Uterus (tissue), 2 donors: ENCODE measurements around the gene PHC3.

Experiments
- POLR2A ChIP-seq, 2 donors: fragments of 450-650 bp; IDR thresholded peaks; one replicate each; pipeline ENCODE4 v1.6.1; 2016; ENCODE audit warnings: antibody characterized with exemption in 2 of 2, mild to moderate bottlenecking in 1 of 2, moderate library complexity in 1 of 2
- TF ChIP-seq, protein P1 (sequence below), 4 experiments: fragments of 200-600 bp in 2 of 4; fragments of 450-650 bp in 2 of 4; sonication (generic) in 2 of 4; IDR thresholded peaks; one replicate each; pipeline ENCODE4 v1.5.1; 2016 to 2019; ENCODE audit warnings: antibody characterized with exemption in 4 of 4, mild to moderate bottlenecking in 2 of 4, moderate library complexity in 1 of 4

DNA sequence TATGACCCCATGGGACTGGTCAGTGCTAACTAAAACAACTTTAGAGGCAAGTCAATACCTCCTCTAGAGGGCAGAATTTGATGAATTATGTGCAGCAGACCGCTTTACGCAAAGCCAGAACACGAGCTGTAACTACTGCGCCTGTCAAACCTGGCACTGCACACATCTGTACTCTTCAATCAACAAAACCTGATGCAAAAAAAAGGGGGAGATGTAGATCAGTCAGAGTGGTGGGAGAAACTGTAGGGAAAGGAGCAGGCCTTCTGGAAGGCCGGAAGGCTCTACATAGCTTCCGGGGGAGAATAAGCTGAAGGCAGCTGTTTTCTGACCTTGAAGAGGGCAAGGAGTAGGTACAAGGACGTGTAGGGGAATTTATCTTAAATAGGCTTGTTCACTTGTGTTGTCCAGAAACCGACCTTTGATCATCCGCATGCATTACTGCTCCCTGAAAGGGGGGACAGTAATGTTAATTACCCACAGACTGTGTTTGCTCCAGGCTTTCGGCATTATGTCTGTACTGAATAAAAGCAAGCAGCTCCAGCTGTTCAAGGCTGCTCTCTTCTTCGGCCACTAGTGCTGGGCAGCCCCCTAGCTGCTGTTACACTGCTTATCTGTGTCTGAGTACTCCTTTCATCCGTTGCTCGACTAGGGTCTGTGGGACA, 102.8 kb downstream of the PHC3 start:
- TF ChIP-seq, protein P1, sequence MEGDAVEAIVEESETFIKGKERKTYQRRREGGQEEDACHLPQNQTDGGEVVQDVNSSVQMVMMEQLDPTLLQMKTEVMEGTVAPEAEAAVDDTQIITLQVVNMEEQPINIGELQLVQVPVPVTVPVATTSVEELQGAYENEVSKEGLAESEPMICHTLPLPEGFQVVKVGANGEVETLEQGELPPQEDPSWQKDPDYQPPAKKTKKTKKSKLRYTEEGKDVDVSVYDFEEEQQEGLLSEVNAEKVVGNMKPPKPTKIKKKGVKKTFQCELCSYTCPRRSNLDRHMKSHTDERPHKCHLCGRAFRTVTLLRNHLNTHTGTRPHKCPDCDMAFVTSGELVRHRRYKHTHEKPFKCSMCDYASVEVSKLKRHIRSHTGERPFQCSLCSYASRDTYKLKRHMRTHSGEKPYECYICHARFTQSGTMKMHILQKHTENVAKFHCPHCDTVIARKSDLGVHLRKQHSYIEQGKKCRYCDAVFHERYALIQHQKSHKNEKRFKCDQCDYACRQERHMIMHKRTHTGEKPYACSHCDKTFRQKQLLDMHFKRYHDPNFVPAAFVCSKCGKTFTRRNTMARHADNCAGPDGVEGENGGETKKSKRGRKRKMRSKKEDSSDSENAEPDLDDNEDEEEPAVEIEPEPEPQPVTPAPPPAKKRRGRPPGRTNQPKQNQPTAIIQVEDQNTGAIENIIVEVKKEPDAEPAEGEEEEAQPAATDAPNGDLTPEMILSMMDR (IDR thresholded peaks at IDR 0.05), result no peak
- no peak for TF ChIP-seq POLR2A (IDR thresholded peaks at IDR 0.05)
